HG03135 (cell line): ENCODE results near the gene NDUFV3.
"Not testable (repeated sequence)": the region's sequence is repeated elsewhere in the genome, so short reads cannot be mapped to it uniquely, and the experiment has no call there.

Experiments
- ATAC-seq: cut with Tn5 transposase; IDR thresholded peaks from one replicate; pipeline ENCODE4 v1.9.1; 2021; ENCODE audit warnings: mild to moderate bottlenecking, moderate library complexity; ENCODE audit not compliant: unreplicated experiment

Gene NDUFV3

GRCh38 chr21:42933137-42933970 is 40.2 kb downstream of the NDUFV3 start:
- ATAC-seq = not testable (repeated sequence)

- ATAC-seq = not testable (repeated sequence)
These were observed 40.9 kb downstream of the NDUFV3 start for GRCh38 chr21:42933973-42934372.

- ATAC-seq = not testable (repeated sequence)
These were observed 43.3 kb downstream of the NDUFV3 start for GRCh38 chr21:42936360-42936759.

- ATAC-seq = not testable (repeated sequence)
These were observed 44.2 kb downstream of the NDUFV3 start for GRCh38 chr21:42937034-42937940.

- no peak for ATAC-seq
These were observed 45.0 kb downstream of the NDUFV3 start for GRCh38 chr21:42937960-42938605.

- not testable (repeated sequence) for ATAC-seq
These were observed 45.5 kb downstream of the NDUFV3 start for GRCh38 chr21:42938606-42938995.

GRCh38 chr21:42939582-42940413 is 46.7 kb downstream of the NDUFV3 start:
- ATAC-seq = no peak

GRCh38 chr21:42941696-42942085 is 48.6 kb downstream of the NDUFV3 start:
- no peak for ATAC-seq

- ATAC-seq = no peak
These were observed 49.1 kb downstream of the NDUFV3 start for GRCh38 chr21:42942244-42942643.

- not testable (repeated sequence) for ATAC-seq
These were observed 56.1 kb downstream of the NDUFV3 start for GRCh38 chr21:42949094-42949755.

- ATAC-seq = not testable (repeated sequence)
These were observed 58.1 kb downstream of the NDUFV3 start for GRCh38 chr21:42951193-42951592.

GRCh38 chr21:42956824-42957630 is 63.9 kb downstream of the NDUFV3 start:
- no peak for ATAC-seq

GRCh38 chr21:42958122-42958521 is 65.0 kb downstream of the NDUFV3 start:
- ATAC-seq = not testable (repeated sequence)

- ATAC-seq = no peak
These were observed 66.6 kb downstream of the NDUFV3 start for GRCh38 chr21:42959728-42960127.

GRCh38 chr21:42962380-42963007 is 69.4 kb downstream of the NDUFV3 start:
- no peak for ATAC-seq
